DND-41 (cell line): Measurements from ENCODE around the gene FMN2.

Source experiments
- ATAC-seq: fragments of 200-7000 bp; cut with Tn5 transposase; 3 replicates; pipeline ENCODE4 v1.9.1; 2021; ENCODE audit warnings: low read depth; ENCODE audit not compliant: insufficient read depth
- DNase-seq: peaks from one replicate; pipeline ENCODE4 v3.0.0-alpha.2; 2020
- H2AFZ ChIP-seq: 2 replicates; pipeline ENCODE4 v1.6.0; 2012; ENCODE audit warnings: low read depth, low read length
- H3K27ac ChIP-seq: 2 replicates; pipeline ENCODE4 v1.5.1; 2012; ENCODE audit warnings: low read length, inconsistent platforms
- H3K27me3 ChIP-seq: fragments of 200-600 bp; sonication (generic); 2 replicates; pipeline ENCODE4 v1.6.0; 2012; ENCODE audit warnings: low read length, mild to moderate bottlenecking, inconsistent platforms; ENCODE audit not compliant: insufficient read depth, poor library complexity
- H3K36me3 ChIP-seq: 2 replicates; pipeline ENCODE4 v1.5.1; 2012; ENCODE audit warnings: low read length, inconsistent platforms; ENCODE audit not compliant: insufficient read depth
- H3K4me1 ChIP-seq: 2 replicates; pipeline ENCODE4 v1.5.1; 2012; ENCODE audit warnings: mild to moderate bottlenecking, low read length; ENCODE audit not compliant: insufficient read depth
- H3K4me2 ChIP-seq: 2 replicates; pipeline ENCODE4 v1.6.0; 2012; ENCODE audit warnings: mild to moderate bottlenecking, moderate library complexity, low read length, inconsistent platforms; ENCODE audit not compliant: insufficient read depth
- H3K4me3 ChIP-seq, 2 experiments: fragments of 200-600 bp in 1 of 2; shearing (Covaris generic) in 1 of 2; 2 replicates each; pipeline ENCODE4 v1.5.1; 2012 to 2016; ENCODE audit warnings: inconsistent platforms in 2 of 2, low read length in 2 of 2, mild to moderate bottlenecking in 2 of 2, low read depth in 1 of 2, moderate library complexity in 1 of 2
- H3K79me2 ChIP-seq: 2 replicates; pipeline ENCODE4 v1.6.0; 2012; ENCODE audit warnings: low read length, inconsistent platforms; ENCODE audit not compliant: insufficient read depth
- H3K9ac ChIP-seq: 2 replicates; pipeline ENCODE4 v1.6.0; 2012; ENCODE audit warnings: low read depth, mild to moderate bottlenecking, inconsistent platforms, low read length, moderate library complexity
- H3K9me3 ChIP-seq: 2 replicates; pipeline ENCODE4 v1.5.1; 2012; ENCODE audit warnings: low read length, moderate library complexity, mild to moderate bottlenecking, inconsistent platforms; ENCODE audit not compliant: insufficient read depth, severe bottlenecking
- H4K20me1 ChIP-seq: 2 replicates; pipeline ENCODE4 v1.6.0; 2012; ENCODE audit warnings: low read length; ENCODE audit not compliant: insufficient read depth
- CTCF ChIP-seq: IDR thresholded peaks from 2 replicates; pipeline ENCODE4 v1.5.1; 2012; ENCODE audit warnings: borderline replicate concordance, low read length, moderate library complexity, mild to moderate bottlenecking; ENCODE audit not compliant: poor library complexity, severe bottlenecking; ENCODE audit errors: extremely low read depth
- EZH2 ChIP-seq: IDR thresholded peaks from 3 replicates; pipeline ENCODE4 v1.6.1; 2012; ENCODE audit warnings: borderline replicate concordance, low read depth, mild to moderate bottlenecking, moderate library complexity, low read length, inconsistent platforms; ENCODE audit not compliant: severe bottlenecking

FMN2 gene

DNA sequence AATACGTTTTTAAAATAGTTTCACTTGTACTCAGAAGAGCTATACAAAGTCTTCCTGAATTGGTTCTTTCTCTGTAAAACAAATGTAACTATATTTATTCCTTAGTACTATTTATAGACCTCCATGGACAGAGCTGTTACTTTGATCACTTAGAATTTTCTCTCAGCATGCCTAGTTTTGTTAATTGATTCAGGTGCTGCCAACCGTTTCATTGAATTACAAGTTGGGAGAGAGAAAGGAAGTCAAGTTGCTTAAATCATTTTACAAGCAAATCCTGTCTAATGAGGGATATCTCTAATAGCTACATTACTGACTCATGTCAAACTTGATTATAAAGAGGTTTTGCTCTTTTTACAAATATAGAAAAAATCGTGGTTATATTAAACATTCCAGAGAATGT lies 241.0 kb downstream of the FMN2 start:
- Histone ChIP-seq H3K9me3 (no peaks in the 10 kb centered on the region), H3K9ac (no peak overlapping the region), H3K4me2 (no peak overlapping the region), H2AFZ (no peak overlapping the region), H3K4me3 (no peak overlapping the region), H3K27ac (no peak overlapping the region), H3K27me3 (no peaks in the 10 kb centered on the region), H3K4me1 (no peaks in the 10 kb centered on the region), H4K20me1 (no peaks in the 10 kb centered on the region), H3K36me3 (no peaks in the 10 kb centered on the region), H3K79me2 (no peaks in the 10 kb centered on the region)
- no peak for DNase-seq
- ATAC-seq, result no peak
- no peak for TF ChIP-seq EZH2
- TF ChIP-seq CTCF, result no peak

- no peak for ATAC-seq
- H2AFZ ChIP-seq, result no peak overlapping the region
Observed at GRCh38 chr1:240337781-240338180, 246.1 kb downstream of the FMN2 start.

GRCh38 chr1:240338837-240339236 lies 247.2 kb downstream of the FMN2 start:
- Histone ChIP-seq H3K4me2 (no peak overlapping the region), H2AFZ (no peak overlapping the region), H3K9me3 (no peaks in the 10 kb centered on the region), H3K4me1 (no peaks in the 10 kb centered on the region), H3K27me3 (no peaks in the 10 kb centered on the region), H3K36me3 (no peaks in the 10 kb centered on the region), H3K4me3 (no peak overlapping the region), H3K79me2 (no peaks in the 10 kb centered on the region), H3K9ac (no peak overlapping the region), H3K27ac (no peak overlapping the region), H4K20me1 (no peaks in the 10 kb centered on the region)
- ATAC-seq, result no peak
- no peak for TF ChIP-seq EZH2
- no peak for TF ChIP-seq CTCF
- no peak for DNase-seq

More at GRCh38 chr1:240337781-240338180, 246.1 kb downstream of the FMN2 start:
- Histone ChIP-seq H3K27me3 (no peaks in the 10 kb centered on the region), H3K36me3 (no peaks in the 10 kb centered on the region), H3K4me3 (no peak overlapping the region), H3K79me2 (no peaks in the 10 kb centered on the region), H4K20me1 (no peaks in the 10 kb centered on the region), H3K9me3 (no peaks in the 10 kb centered on the region), H3K4me1 (no peaks in the 10 kb centered on the region), H3K9ac (no peak overlapping the region), H3K27ac (no peak overlapping the region), H3K4me2 (no peak overlapping the region)
- TF ChIP-seq CTCF (no peak), EZH2 (no peak)
- no peak for DNase-seq
